HG03442 (cell line): Measurements from ENCODE around the gene PRKN.

Experiments used
- ATAC-seq: cut with Tn5 transposase; IDR thresholded peaks from one replicate; pipeline ENCODE4 v1.9.1; 2021; ENCODE audit warnings: mild to moderate bottlenecking, moderate library complexity; ENCODE audit not compliant: unreplicated experiment

The PRKN gene

DNA sequence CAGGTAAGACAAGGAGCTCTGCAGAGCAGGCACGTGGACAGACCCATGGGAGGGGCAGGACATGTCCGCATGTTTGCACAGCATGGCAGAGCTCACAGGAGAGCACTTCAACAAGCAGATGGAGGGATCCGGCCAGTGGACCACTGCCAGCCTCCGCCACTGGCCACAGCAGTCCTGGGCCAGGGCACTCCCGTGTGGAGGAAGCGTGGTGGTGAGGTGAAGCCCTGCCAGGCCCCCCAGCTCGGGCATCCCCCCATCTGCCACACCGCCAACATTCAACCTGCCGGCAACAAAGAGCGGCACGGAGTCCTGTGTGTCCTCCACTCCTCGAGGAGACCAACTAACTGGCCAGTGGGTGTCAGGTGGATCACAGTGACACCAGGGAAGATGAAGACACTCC lies 1349.5 kb downstream of the PRKN start:
- no peak for ATAC-seq

- ATAC-seq, result no peak
Measured at GRCh38 chr6:161377116-161377515, 1350.5 kb downstream of the PRKN start.

GRCh38 chr6:161376367-161376766 lies 1351.2 kb downstream of the PRKN start:
- no peak for ATAC-seq

DNA sequence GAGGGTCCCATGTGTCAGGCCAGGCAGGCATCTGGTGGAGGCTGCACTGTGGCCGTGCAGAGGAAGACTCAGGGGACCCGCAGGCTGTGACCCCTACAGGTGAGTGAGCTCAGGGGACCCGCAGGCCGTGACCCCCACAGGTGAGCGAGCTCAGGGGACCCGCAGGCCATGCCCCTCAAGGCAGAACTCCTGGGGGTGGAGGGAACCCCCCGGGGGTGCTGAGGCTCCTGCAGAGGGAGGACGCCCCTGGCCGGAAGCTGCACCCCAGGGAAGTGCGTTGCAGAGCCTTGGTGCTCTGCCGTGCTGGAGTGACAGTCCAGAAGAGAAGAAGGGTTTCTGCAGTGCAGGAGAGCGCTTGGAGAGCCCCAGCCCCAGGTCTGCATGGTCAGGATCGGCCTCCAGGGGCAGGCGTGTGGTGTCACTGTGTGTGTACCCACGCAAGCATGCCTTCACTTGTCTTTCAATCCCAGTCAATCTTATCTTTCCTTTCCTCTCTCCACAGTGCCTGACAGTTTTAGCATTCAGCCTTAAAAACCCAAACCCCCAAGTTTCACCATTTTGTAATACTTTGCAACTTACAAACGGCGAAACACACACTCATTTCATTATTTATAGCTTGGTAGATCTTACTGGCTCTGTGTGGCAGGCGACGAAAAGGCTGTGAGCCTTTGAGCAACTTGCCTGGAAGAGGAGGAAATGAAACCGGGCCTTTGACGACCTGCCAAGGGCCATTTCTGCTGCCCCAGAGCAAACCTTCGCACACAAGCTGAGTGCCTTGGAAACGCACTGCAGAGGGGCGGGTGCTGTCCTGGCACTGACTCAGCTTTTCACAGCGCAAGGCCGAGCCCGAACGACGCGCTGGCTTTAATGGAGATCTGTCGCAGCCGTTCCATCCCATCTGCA lies 1352.3 kb downstream of the PRKN start:
- ATAC-seq, result no peak

- peak; percentile 36 for ATAC-seq
Measured at GRCh38 chr6:161373905-161374451, 1353.6 kb downstream of the PRKN start.

DNA sequence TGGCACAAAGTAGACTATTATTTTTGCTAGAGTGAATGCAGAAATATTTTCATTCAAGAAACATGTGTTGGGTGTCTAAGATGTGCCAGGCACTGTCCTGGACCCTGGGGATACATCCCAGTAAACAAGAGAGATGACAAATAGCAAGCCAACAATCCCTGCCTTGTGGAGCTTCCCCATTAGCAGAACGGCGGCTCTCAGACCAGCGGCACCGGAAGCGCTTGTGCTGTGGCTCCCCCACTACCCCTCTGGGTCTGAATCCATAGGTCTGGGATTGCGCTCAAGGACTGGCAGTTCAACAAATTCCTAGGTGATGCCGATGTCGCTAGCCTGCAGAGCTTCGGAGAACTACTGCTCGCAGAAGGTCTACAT lies 1355.2 kb downstream of the PRKN start:
- no peak for ATAC-seq

GRCh38 chr6:161370880-161371279 lies 1356.7 kb downstream of the PRKN start:
- ATAC-seq, result peak; percentile 85

DNA sequence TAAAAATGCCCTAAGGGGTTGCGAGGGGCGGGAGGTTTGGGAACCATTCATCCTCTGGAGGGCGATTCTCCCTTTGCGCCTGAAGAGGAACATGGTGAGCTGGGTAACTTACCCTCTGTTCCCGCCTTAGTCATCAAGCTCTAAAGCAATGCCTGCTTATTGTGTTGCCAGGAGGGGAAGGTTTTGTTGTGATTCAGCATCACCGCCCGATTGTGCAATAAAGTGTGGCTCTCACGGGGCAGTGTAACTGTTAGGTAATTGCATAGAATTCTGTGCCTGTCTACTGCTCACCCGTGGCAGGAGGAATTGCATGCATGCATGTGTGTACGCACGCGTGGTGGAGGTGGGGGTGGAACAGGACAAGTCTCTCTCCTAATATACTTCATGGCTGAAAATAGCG lies 1358.2 kb downstream of the PRKN start:
- ATAC-seq, result no peak

- ATAC-seq, result no peak
Measured at GRCh38 chr6:161368514-161368913, 1359.1 kb downstream of the PRKN start.

DNA sequence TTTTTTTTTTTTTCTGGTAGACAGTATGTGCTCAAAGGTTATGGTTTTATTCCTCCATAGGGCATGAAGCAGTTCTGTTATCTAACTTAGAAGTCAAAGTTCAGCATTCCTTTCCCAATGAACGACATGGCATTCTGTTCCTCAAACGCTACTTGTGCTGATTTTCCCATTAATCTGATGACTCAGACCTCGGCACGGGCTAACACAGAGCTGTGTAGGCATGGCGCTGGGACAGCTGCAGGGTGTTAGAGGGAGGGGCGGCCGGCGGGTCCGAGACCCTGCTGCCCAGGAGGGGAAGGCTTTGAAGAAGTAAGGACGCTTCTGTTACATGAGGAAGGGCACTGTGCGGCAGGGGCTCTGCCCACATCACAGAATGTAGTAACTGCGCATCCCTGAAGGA lies 1360.1 kb downstream of the PRKN start:
- no peak for ATAC-seq

DNA sequence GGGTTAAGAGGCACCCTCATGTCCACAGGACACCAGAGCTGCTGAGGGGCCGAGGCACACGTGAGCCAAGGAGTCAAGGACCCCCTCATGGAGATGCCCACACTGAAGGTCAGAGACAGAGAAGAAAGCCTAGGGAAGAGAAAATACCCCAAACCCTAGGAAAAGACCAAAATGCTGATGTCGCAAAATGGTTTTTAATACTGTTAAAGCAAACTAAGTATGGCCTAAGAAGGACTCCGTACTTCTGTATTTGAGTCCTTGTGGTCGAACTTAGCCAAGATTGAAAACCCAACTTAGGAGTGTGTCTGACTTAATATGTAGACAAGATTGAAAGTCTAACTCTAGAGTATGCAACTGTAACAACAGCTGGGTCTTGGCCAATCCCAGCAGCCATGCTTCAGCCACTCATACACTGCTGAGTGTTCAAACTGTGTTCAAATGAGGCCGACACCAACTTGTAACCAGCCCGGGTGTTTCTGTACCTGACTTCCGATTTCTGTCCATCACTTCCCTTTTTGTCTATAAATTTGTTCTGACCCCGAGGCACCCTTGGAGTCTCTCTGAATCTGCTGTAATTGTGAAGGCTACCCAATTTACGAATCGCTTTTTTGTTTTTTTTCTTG lies 1361.2 kb downstream of the PRKN start:
- ATAC-seq, result no peak

GRCh38 chr6:161365633-161366032 lies 1361.9 kb downstream of the PRKN start:
- no peak for ATAC-seq

- no peak for ATAC-seq
Measured at GRCh38 chr6:161363286-161363685, 1364.3 kb downstream of the PRKN start.

- no peak for ATAC-seq
Measured at GRCh38 chr6:161362266-161362665, 1365.3 kb downstream of the PRKN start.

- no peak for ATAC-seq
Measured at GRCh38 chr6:161361529-161361928, 1366.0 kb downstream of the PRKN start.

- no peak for ATAC-seq
Measured at GRCh38 chr6:161360520-161360919, 1367.0 kb downstream of the PRKN start.

GRCh38 chr6:161359618-161359945 lies 1368.0 kb downstream of the PRKN start:
- ATAC-seq, result no peak

- no peak for ATAC-seq
Measured at GRCh38 chr6:161356167-161356854, 1371.3 kb downstream of the PRKN start.

DNA sequence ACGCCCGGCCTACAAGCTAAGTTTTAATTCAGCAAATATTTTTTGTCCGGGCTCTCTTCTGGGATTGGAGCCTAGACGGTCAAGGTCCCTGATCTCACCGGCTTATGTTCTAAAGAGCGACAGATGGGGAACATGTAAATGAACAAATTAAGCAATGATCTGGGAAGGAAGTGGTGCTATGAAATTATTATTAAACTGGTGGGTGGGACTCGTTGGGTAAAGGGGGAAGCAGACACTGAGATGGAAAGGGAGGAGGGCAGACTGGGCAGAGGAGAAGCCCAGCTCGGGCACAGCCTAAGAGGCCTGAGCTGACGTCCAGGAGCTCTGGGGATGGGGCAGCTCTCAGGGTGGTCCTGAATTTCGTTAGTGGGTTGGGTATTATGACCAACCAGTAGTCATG lies 1371.9 kb downstream of the PRKN start:
- no peak for ATAC-seq

- ATAC-seq, result no peak
Measured at GRCh38 chr6:161354956-161355355, 1372.6 kb downstream of the PRKN start.

- ATAC-seq, result no peak
Measured at GRCh38 chr6:161354276-161354840, 1373.2 kb downstream of the PRKN start.
